Effector memory CD4-positive, alpha-beta T cell (primary cell): ENCODE results near the gene TNFSF10.
"Not testable (repeated sequence)": the region's sequence is repeated elsewhere in the genome, so short reads cannot be mapped to it uniquely, and the experiment has no call there.

ENCODE experiments used
- DNase-seq, 3 donors: peaks; one replicate each; pipeline ENCODE4 v3.0.0-alpha.2; 2020
- H3K27ac ChIP-seq: 2 replicates; pipeline ENCODE4 v1.7.0; 2013; ENCODE audit warnings: mild to moderate bottlenecking, low read length, moderate library complexity; ENCODE audit not compliant: insufficient read depth, poor library complexity, severe bottlenecking
- H3K27me3 ChIP-seq: replicated peaks from 2 replicates; pipeline ENCODE4 v1.7.0; 2013; ENCODE audit warnings: mild to moderate bottlenecking, low read length; ENCODE audit not compliant: insufficient read depth, control insufficient read depth, poor library complexity, severe bottlenecking
- H3K36me3 ChIP-seq: 2 replicates; pipeline ENCODE4 v1.7.0; 2013; ENCODE audit warnings: mild to moderate bottlenecking, low read length, moderate library complexity; ENCODE audit not compliant: control insufficient read depth, insufficient read depth
- H3K4me1 ChIP-seq: 2 replicates; pipeline ENCODE4 v1.7.0; 2013; ENCODE audit warnings: low read length, mild to moderate bottlenecking; ENCODE audit not compliant: control insufficient read depth, insufficient read depth, poor library complexity, severe bottlenecking
- H3K4me3 ChIP-seq: 2 replicates; pipeline ENCODE4 v1.7.0; 2013; ENCODE audit warnings: low read length, low read depth, mild to moderate bottlenecking; ENCODE audit not compliant: insufficient read depth, poor library complexity, severe bottlenecking
- H3K9me3 ChIP-seq: 2 replicates; pipeline ENCODE4 v1.7.0; 2013; ENCODE audit warnings: mild to moderate bottlenecking, low read length, moderate library complexity; ENCODE audit not compliant: control insufficient read depth

The TNFSF10 gene

DNA sequence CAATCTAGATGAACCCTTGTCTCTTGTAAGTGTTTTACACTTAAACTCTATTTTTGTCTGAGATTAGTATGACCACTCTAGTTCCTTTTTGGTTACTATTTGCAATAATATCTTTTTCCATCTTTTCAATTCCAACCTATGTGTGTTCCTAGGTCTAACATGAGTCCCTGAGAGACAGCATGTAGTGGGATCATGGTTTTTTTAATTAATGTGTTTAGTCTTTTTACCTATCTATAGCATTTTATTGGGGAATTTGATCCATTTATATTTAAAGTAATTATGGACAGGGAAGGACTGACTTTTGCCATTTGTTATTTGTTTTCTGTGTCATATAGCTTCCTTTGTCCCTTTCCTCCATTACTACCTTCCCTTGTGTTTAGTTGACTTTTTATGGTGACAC lies 21.7 kb downstream of the TNFSF10 start:
- Histone ChIP-seq H3K4me3 (no peak overlapping the region), H3K9me3 (no peaks in the 10 kb centered on the region), H3K27ac (no peak overlapping the region), H3K36me3 (peaks cover 9% of the 10 kb centered on the region), H3K4me1 (no peaks in the 10 kb centered on the region), H3K27me3 (no peaks in the 10 kb centered on the region)
- no peak for DNase-seq

DNA sequence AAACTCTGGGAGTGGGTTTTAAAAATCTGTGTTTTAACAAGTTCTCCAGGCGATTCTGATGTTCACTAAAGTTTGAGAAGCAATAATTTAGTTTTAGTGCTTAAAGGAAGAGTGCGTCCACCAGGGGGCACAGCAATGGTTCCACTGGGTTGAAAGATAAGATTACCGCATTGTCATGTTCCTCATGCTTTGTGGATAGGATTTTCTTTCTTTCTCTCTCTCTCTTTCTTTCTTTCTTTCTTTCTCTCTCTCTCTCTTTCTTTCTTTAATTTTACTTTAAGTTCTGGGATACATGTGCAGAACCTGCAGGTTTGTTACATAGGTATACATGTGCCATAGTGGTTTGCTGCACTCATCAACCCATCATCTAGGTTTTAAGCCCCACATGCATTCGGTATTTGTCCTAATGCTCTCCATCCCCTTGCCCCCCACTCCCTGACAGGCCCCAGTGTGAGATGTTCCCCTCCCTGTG lies 33.0 kb downstream of the TNFSF10 start:
- DNase-seq: peak; percentile 47 to 65 (median 49)
- not testable (repeated sequence) for H3K27ac ChIP-seq, H3K27me3 ChIP-seq, H3K4me1 ChIP-seq, H3K4me3 ChIP-seq, H3K9me3 ChIP-seq, H3K36me3 ChIP-seq

DNA sequence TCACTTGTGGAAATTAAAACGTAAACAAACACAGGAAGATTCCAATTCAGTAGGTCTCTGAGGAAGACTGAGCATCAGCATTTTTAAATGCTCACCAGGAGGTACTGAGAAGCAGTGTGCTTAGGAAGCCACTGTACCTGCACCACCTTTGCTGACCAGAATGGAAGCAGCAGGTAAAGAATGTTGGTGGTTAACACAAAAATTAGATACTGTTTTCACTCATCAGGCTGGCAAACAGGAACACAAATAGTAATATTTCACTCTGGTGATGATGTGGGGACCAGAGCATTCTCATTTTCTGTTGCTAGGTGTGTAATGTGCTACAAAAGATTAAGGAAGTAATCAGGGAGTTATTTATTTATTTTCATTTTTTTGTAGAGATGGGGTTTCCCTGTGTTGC lies 45.1 kb downstream of the TNFSF10 start:
- Histone ChIP-seq H3K4me1 (peaks cover 5% of the 10 kb centered on the region), H3K27me3 (no peaks in the 10 kb centered on the region), H3K9me3 (no peaks in the 10 kb centered on the region), H3K27ac (no peak overlapping the region), H3K4me3 (no peak overlapping the region), H3K36me3 (no peaks in the 10 kb centered on the region)
- DNase-seq: no peak

DNA sequence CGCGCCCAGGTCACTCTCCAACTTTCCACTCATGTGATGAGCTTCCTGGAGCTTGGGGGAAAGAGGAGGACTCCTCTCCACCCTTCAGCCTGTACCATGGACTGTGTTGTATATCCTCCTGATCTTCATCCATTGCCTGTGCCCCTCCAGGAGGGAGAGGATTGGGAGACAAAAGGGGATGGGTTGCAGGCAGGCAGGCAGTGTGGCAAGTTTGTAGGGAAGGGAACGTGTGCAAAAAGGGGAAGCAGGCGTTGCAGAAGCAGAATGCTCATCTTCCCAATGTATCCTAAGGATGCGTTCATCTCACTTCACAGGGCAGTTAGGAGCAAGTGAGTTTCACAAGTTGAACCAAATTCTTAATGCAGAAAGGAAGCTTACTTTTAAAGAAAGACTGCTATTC lies 46.9 kb downstream of the TNFSF10 start:
- no peaks in the 10 kb centered on the region for H3K27me3 ChIP-seq
- H3K36me3 ChIP-seq: no peaks in the 10 kb centered on the region
- H3K4me1 ChIP-seq: peaks cover 5% of the 10 kb centered on the region
- no peak for DNase-seq
- peak overlapping the region; percentile 42 for H3K4me3 ChIP-seq
- no peaks in the 10 kb centered on the region for H3K9me3 ChIP-seq
- no peak overlapping the region for H3K27ac ChIP-seq

- Histone ChIP-seq H3K36me3 (no peaks in the 10 kb centered on the region), H3K27me3 (no peaks in the 10 kb centered on the region), H3K4me1 (peaks cover 5% of the 10 kb centered on the region), H3K9me3 (no peaks in the 10 kb centered on the region), H3K4me3 (no peak overlapping the region), H3K27ac (no peak overlapping the region)
- no peak for DNase-seq
These were observed 47.5 kb downstream of the TNFSF10 start for GRCh38 chr3:172475703-172476102.

DNA sequence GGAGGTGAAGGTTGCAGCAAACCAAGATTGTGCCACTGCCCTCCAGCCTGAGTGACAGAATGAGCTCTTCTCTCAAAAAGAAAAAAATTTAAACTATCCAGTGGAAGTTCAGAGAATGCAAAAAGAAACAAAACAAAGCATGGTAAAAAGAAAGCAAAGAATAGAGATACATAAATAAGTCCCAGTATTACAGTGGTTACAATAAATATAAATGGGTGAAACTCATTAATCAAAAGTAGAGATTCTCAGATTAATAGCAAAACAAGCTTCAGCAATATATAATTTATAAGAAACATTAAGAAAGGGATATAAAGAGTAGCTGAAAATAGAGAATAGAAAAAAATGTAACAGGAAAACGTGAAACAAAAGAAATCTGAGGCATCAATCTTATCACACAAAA lies 51.3 kb downstream of the TNFSF10 start:
- H3K27ac ChIP-seq: no peak overlapping the region
- no peaks in the 10 kb centered on the region for H3K27me3 ChIP-seq
- no peaks in the 10 kb centered on the region for H3K4me1 ChIP-seq
- no peaks in the 10 kb centered on the region for H3K9me3 ChIP-seq
- H3K36me3 ChIP-seq: no peaks in the 10 kb centered on the region
- no peak overlapping the region for H3K4me3 ChIP-seq
- DNase-seq: no peak

DNA sequence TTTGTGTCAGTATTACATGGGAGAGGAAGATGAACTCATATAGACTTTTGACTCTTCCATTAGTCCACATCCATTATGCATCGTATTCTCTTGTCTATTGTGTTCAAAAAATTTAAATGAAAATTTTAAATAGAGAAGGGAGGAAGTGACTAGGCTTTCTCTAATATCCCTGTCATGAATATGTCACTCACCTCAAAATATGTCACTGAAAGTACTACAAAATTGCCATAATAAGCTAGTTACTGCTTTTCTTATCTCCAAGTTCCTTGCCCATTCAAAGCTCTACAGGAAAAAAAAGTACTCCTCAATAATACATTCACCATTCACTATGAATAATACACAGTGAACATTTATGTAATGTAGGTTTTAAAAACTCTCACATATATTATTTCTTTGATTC lies 52.6 kb downstream of the TNFSF10 start:
- DNase-seq: no peak

GRCh38 chr3:172467170-172467824 lies 55.9 kb downstream of the TNFSF10 start:
- Histone ChIP-seq H3K27me3 (no peaks in the 10 kb centered on the region), H3K9me3 (no peaks in the 10 kb centered on the region), H3K27ac (no peak overlapping the region), H3K4me3 (no peak overlapping the region), H3K4me1 (no peaks in the 10 kb centered on the region), H3K36me3 (no peaks in the 10 kb centered on the region)
- DNase-seq: no peak

More for the DNA sequence above, 52.6 kb downstream of the TNFSF10 start:
- H3K4me1 ChIP-seq: no peaks in the 10 kb centered on the region
- H3K4me3 ChIP-seq: no peak overlapping the region
- H3K27ac ChIP-seq: no peak overlapping the region
- no peaks in the 10 kb centered on the region for H3K27me3 ChIP-seq
- no peaks in the 10 kb centered on the region for H3K9me3 ChIP-seq
- H3K36me3 ChIP-seq: no peaks in the 10 kb centered on the region

- H3K36me3 ChIP-seq: no peaks in the 10 kb centered on the region
- H3K27me3 ChIP-seq: no peaks in the 10 kb centered on the region
- H3K27ac ChIP-seq: no peak overlapping the region
- H3K9me3 ChIP-seq: no peaks in the 10 kb centered on the region
- DNase-seq: no peak
- no peaks in the 10 kb centered on the region for H3K4me1 ChIP-seq
- no peak overlapping the region for H3K4me3 ChIP-seq
These were observed 56.6 kb downstream of the TNFSF10 start for GRCh38 chr3:172466553-172467130.

DNA sequence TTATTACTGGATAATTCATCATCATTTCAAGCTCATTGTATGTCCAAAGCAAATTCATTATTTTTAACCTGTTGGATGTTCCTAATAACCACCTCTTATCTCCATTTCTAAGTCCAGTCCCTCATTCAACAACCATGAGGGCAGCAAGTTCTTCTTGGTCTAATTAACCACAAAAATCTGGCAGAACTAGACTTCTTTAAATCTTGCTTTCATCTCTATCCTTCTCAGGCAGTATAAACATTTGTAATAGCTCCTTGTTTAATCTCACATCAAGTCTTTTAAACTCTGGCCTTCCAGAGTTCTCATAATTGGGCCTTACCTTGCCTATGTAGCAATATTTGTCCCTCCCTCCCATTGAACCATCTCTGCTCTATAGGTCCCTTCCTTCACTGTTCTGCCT lies 57.9 kb downstream of the TNFSF10 start:
- Histone ChIP-seq H3K4me3 (no peak overlapping the region), H3K27me3 (no peaks in the 10 kb centered on the region), H3K9me3 (no peaks in the 10 kb centered on the region), H3K4me1 (no peaks in the 10 kb centered on the region), H3K36me3 (no peaks in the 10 kb centered on the region), H3K27ac (no peak overlapping the region)
- DNase-seq: no peak
